NCI-H2196 treated with DMSO at 0.1 percent for 48 hours (cell line): ENCODE results near the gene PPFIBP1.
"Not testable (repeated sequence)": the region's sequence is repeated elsewhere in the genome, so short reads cannot be mapped to it uniquely, and the experiment has no call there.

Experiments used
- DNase-seq: peaks from one replicate; lab custom pipeline; 2025; ENCODE audit not compliant: unreplicated experiment; lab: John Stamatoyannopoulos, UW

The PPFIBP1 gene

GRCh38 chr12:27652174-27652763 lies 128.3 kb downstream of the PPFIBP1 start:
- DNase-seq = peak; percentile 85

GRCh38 chr12:27653661-27654060 lies 129.7 kb downstream of the PPFIBP1 start:
- DNase-seq = no peak

- DNase-seq = not testable (repeated sequence)
These were observed 131.5 kb downstream of the PPFIBP1 start for GRCh38 chr12:27655476-27655875.

- no peak for DNase-seq
These were observed 133.3 kb downstream of the PPFIBP1 start for GRCh38 chr12:27657296-27657695.

- DNase-seq = no peak
These were observed 141.7 kb downstream of the PPFIBP1 start for GRCh38 chr12:27665704-27666103.

GRCh38 chr12:27666510-27666909 lies 142.5 kb downstream of the PPFIBP1 start:
- DNase-seq = no peak

GRCh38 chr12:27667540-27667939 lies 143.5 kb downstream of the PPFIBP1 start:
- no peak for DNase-seq

GRCh38 chr12:27672051-27672450 lies 148.0 kb downstream of the PPFIBP1 start:
- DNase-seq = no peak

GRCh38 chr12:27672643-27673042 lies 148.6 kb downstream of the PPFIBP1 start:
- DNase-seq = no peak

GRCh38 chr12:27673101-27673718 lies 149.2 kb downstream of the PPFIBP1 start:
- DNase-seq = no peak

GRCh38 chr12:27674989-27675388 lies 151.0 kb downstream of the PPFIBP1 start:
- DNase-seq = no peak

- no peak for DNase-seq
These were observed 156.6 kb downstream of the PPFIBP1 start for GRCh38 chr12:27680619-27681018.

- no peak for DNase-seq
These were observed 158.5 kb downstream of the PPFIBP1 start for GRCh38 chr12:27682534-27682933.

- no peak for DNase-seq
These were observed 161.3 kb downstream of the PPFIBP1 start for GRCh38 chr12:27685274-27685673.

GRCh38 chr12:27686147-27686546 lies 162.1 kb downstream of the PPFIBP1 start:
- no peak for DNase-seq

GRCh38 chr12:27688671-27689070 lies 164.7 kb downstream of the PPFIBP1 start:
- no peak for DNase-seq

GRCh38 chr12:27689558-27690180 lies 165.7 kb downstream of the PPFIBP1 start:
- no peak for DNase-seq

- DNase-seq = no peak
These were observed 169.4 kb downstream of the PPFIBP1 start for GRCh38 chr12:27693403-27693802.

GRCh38 chr12:27695556-27696292 lies 171.7 kb downstream of the PPFIBP1 start:
- DNase-seq = no peak

GRCh38 chr12:27696293-27696652 lies 172.3 kb downstream of the PPFIBP1 start, which contains the start of gene REP15:
Gene REP15, plus strand, starts transcription at chr12:27696447. Its CDS starts 116 bp downstream, at chr12:27696563.
- no peak for DNase-seq

GRCh38 chr12:27696864-27697564 lies 173.0 kb downstream of the PPFIBP1 start:
- no peak for DNase-seq
